Stimulated activated CD8-positive, alpha-beta memory T cell treated with anti-CD3 and anti-CD28 coated beads, Interleukin-4, amount 100 ng/mL, for 24 hours (primary cell): ENCODE results near the gene ZFYVE21.
"Not testable (repeated sequence)": the region's sequence is repeated elsewhere in the genome, so short reads cannot be mapped to it uniquely, and the experiment has no call there.

ENCODE experiments used
- DNase-seq: peaks from one replicate; pipeline ENCODE4 v3.0.0-alpha.2; 2020; ENCODE audit warnings: low read depth

ZFYVE21 gene

DNA sequence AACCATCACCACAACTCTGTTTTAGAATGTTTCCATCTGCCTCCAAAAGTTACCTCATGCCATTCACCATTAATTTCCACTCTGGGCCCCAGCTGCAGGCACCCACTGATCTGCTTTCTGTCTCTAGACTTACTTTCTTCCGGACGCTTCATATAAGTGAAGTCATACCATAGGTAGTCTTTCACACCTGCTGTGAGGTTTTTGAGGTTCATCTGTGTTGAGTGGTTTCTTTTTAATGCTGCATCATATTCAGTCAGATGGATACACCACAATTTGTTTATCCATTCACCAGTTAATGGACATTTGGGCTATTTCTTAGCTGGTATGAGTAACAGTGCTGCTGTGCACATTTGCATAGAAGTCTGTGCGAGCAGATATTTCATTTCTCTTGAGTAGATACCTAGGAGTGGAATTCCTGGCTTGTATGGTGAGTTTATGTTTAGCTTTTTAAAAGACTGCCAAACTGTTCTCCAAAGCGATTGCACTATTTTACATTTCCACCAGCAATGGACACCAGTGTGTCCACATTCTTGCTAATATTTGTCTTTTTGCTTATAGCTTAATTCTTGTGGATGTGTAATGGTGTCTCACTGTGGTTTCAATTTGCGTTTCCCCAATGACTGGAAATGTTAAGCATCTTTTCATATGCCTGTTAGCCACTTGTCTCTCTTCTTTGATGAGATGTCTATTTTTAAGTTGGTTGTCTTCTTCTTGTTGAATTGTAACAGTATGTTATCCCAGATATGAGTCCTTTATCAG, 48.3 kb downstream of the ZFYVE21 start:
- no peak for DNase-seq

GRCh38 chr14:103765526-103765925, 49.9 kb downstream of the ZFYVE21 start:
- DNase-seq, result no peak

GRCh38 chr14:103767336-103767894, 51.8 kb downstream of the ZFYVE21 start:
- no peak for DNase-seq

- no peak for DNase-seq
These were observed 54.9 kb downstream of the ZFYVE21 start for GRCh38 chr14:103770500-103770899.

GRCh38 chr14:103770902-103771301, 55.3 kb downstream of the ZFYVE21 start:
- no peak for DNase-seq

DNA sequence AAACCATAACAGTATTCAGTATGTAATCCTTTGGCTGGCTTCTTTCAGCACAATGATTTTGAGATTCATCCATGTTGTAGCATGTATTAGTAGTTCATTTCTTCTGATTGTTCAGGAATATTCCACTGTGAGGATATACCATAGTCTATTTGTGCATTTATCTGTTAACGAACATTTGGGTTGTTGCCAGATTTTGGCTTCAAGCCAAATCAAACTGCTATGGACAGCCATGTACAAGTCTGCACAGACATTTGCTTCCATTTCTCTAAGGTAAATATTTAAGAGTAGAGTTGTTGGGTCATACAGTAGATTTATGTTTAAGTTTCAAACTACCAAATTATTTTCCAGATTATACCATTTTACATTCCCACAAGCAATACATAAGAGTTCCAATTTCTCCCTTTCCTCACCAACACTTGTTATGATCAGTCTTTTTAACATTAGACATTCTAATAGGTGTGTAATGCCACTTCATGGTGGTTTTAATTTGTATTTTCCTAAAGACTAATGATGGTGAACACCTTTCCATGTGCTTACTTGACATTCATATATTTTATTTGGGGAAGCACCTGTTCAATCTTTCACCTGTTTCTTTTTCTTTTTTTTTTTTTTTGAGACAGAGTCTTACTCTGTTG, 56.6 kb downstream of the ZFYVE21 start:
- DNase-seq, result no peak

GRCh38 chr14:103773521-103773920, 57.9 kb downstream of the ZFYVE21 start:
- no peak for DNase-seq

DNA sequence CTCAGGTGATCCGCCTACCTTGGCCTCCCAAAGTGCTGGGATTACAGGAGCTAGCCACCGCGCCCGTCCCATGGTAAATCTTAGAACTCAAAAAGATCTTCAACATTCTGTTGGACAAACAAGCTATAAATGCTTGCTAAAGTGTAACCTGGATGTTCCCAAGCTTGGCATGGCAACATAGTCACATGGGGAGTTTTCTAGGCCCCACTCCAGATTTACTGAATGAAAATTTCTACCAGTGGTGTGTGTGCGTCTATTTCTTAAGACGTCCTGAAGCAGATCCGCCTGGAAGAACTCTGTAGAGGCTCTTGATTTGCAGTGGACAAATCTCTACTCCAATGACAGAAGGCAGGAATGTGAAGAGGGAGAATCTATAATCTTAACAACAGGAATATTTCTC, 59.9 kb downstream of the ZFYVE21 start:
- DNase-seq, result no peak

- DNase-seq, result not testable (repeated sequence)
These were observed 60.7 kb downstream of the ZFYVE21 start for GRCh38 chr14:103776319-103776718.

DNA sequence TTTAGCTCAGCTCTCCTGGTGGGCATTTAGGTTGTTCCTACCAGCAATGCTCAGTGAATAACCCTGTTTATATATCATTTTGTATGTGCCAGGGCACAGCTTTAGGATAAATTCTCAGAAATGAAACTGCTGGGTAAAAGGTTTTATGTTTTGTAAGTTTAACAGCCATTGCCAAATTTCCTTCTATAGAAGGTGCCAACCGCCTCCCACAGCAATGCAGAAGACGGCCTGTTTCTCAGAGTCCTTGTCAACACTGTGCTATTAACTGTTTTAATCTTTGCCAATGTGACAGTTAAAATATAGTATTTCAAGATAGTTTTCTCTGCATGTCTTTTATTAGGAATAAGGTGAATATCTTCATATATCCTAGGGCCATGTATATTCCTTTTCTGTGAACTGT, 66.8 kb downstream of the ZFYVE21 start:
- DNase-seq, result no peak
